PC-3 (cell line): ENCODE results near the gene SVIL.
"Not testable (repeated sequence)": the region's sequence is repeated elsewhere in the genome, so short reads cannot be mapped to it uniquely, and the experiment has no call there.

ENCODE experiments used
- CTCF ChIP-seq: fragments of 300-600 bp; sonication (generic); conservative IDR thresholded peaks from 2 replicates; pipeline ENCODE4 v1.5.1; 2017; ENCODE audit warnings: antibody characterized with exemption, low read depth, mild to moderate bottlenecking, low read length
- EZH2 ChIP-seq: fragments of 300-600 bp; sonication (generic); IDR thresholded peaks from one replicate; pipeline ENCODE4 v1.6.1; 2017; ENCODE audit warnings: antibody characterized with exemption, mild to moderate bottlenecking, low read length; ENCODE audit not compliant: unreplicated experiment
- EZH2phosphoT487 ChIP-seq: fragments of 300-600 bp; sonication (generic); IDR thresholded peaks from 2 replicates; pipeline ENCODE4 v1.6.1; 2018; ENCODE audit warnings: mild to moderate bottlenecking, antibody characterized with exemption, low read length, borderline replicate concordance

- peak; percentile 38 for TF ChIP-seq CTCF
- not testable (repeated sequence) for TF ChIP-seq EZH2phosphoT487, EZH2
These were observed 146.9 kb downstream of the SVIL start for GRCh38 chr10:29487884-29488266.
